Motor neuron (in vitro differentiated cells): ENCODE results near the gene ARMC2. TPM values are rescaled to one million over a fixed set of nuclear protein-coding genes. Genes with fewer than 3 reads are reported as not detected.

Experiments used
- ATAC-seq, 8 experiments: fragments of 200-7000 bp; cut with Tn5 transposase; replicated peaks in 6 of 8; 2 replicates each; pipeline ENCODE4 v1.8.0; 2021; ENCODE audit warnings: mild to moderate bottlenecking in 8 of 8, moderate library complexity in 8 of 8
- H3K27ac ChIP-seq, 2 donors: fragments of 250-450 bp; sonication (Bioruptor Pico); 2 replicates each; pipeline ENCODE4 v1.9.0; 2021; ENCODE audit warnings: antibody characterized with exemption in 2 of 2, mild to moderate bottlenecking in 2 of 2, moderate library complexity in 1 of 2
- H3K4me1 ChIP-seq, 2 donors: fragments of 250-450 bp; sonication (Bioruptor Pico); replicated peaks in 1 of 2; 2 replicates each; pipeline ENCODE4 v1.6.1; 2021; ENCODE audit warnings: antibody characterized with exemption in 2 of 2, mild to moderate bottlenecking in 2 of 2, moderate library complexity in 1 of 2
- H3K4me3 ChIP-seq, 5 donors: fragments of 250-450 bp; sonication (Bioruptor Pico); 2 replicates each; pipeline ENCODE4 v1.9.0; 2021; ENCODE audit warnings: antibody characterized with exemption in 5 of 5, mild to moderate bottlenecking in 5 of 5, moderate library complexity in 4 of 5
- WGBS, 10 experiments: fragments of 450-650 bp; shearing (Covaris generic); methylation state at CpG; one replicate each; pipeline ENCODE4 v1.0.0; 2022; 5-methylcytosine and 5-hydroxymethylcytosine counted together
- in situ Hi-C, 9 experiments: fragments of 400-800 bp; cut with MboI; loops; one replicate each; pipeline ENCODE4 v1.15.0; 2021; ENCODE audit warnings: low sequenced_read_pairs in 9 of 9, low pct_unique_long_range_greater_than_20kb in 2 of 9; ENCODE audit not compliant: unreplicated experiment in 9 of 9
- total RNA-seq, 8 experiments: library from RNA; unstranded; fragments of 300-600 nt; gene quantifications; 2 replicates each; pipeline versions ENCODE4 v1.2.3 to v1.2.4, GENCODE V29; 2022

The ARMC2 gene
- total RNA-seq, 8 experiments from 2014 or later: 1.1 to 22.4 (median 6.1) TPM

DNA sequence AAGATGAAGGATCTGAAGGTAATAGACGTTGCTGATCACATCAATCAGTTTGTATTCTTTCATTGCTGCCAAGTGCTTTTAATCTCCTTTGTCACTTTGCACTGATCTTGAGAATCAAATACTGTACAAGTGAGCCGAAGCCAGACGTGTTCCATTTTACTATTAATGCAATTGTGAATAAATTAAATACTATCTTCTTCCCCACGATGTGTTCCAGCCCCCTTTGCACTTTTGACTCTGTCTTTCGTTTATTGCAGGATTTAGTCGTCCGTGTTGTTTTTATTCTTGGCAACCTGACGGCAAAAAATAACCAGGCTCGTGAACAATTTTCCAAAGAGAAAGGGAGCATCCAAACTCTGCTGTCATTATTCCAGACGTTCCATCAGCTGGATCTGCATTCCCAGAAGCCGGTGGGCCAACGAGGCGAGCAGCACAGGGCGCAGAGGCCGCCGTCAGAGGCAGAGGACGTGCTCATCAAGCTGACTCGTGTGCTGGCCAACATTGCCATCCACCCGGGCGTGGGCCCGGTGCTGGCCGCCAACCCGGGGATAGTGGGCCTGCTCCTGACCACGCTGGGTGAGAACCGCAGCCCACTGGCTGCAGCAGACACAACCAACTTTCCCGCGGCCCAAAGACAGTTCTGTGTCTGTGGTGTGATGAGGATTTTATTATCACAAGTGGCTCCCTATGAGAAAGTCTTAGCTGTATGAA is 104.7 kb downstream of the ARMC2 start:
- H3K4me3 ChIP-seq: no peak overlapping the region
- peak in 1 of 8 experiments; percentile 72 for ATAC-seq
- no peak overlapping the region for H3K27ac ChIP-seq
- 10 to 90% (median 77%) methylated on average over 2 to 21 of the region's 27 CpGs for WGBS, 10 experiments
- no peaks in the 10 kb centered on the region for H3K4me1 ChIP-seq
- in situ Hi-C loops: no loop called here

DNA sequence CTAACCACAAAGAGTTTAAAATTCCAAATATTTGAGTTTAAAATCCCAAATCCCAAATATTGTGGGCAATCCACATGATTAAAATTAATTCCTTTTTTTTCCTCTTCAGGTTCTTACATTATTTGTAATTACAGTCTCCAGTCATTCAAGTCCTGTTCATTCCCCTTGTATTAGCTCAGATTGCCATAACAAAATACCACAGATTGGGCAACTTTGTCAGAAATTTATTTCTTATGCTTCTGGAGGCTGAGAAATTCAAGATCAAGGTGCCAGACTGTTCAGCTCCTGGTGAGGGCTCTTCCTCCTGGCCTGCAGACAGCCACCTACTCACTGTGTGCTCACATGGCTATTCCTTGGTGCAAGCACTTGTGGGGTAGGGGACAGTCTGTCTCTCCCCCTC is 105.5 kb downstream of the ARMC2 start:
- no peak overlapping the region for H3K4me3 ChIP-seq
- in situ Hi-C loops: no loop called here
- H3K27ac ChIP-seq: no peak overlapping the region
- no peak for ATAC-seq
- H3K4me1 ChIP-seq: no peaks in the 10 kb centered on the region

DNA sequence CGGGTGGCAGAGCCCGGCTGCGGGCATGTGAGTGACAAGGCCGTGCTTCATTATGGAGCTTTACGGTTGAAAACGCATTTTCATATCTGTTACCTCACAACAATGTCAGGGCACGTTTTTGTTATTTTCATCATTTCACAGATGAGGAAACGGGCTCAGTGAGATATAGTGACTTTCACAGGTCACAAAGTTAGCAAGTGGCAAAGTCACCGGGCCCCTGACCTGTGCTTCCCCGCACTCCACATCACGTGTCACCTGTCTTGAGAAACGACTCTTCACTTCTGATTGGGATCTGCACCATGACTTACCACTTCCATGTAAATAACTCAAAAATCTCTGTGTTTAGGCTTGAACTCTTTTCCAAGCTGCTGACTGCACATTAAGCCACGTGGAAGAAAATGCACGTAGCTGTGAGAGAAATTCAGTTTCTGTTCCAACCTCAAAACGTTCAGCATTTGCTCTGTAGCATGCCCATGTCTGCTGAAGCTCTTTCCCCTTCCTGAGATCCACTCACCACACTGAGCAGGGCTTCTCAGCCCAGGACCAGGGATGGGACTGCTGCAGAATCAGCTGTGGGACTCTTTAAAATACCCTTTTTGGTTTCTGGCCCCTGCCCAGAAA is 107.2 kb downstream of the ARMC2 start:
- 27 to 94% (median 88%) methylated on average over 3 to 13 of the region's 15 CpGs; no CpG with 5 or more reads in 1 of the 10 experiments for WGBS, 10 experiments
- no peak for ATAC-seq
- no peak overlapping the region for H3K4me3 ChIP-seq
- H3K27ac ChIP-seq: no peak overlapping the region
- in situ Hi-C loops: no loop called here
- no peaks in the 10 kb centered on the region for H3K4me1 ChIP-seq

DNA sequence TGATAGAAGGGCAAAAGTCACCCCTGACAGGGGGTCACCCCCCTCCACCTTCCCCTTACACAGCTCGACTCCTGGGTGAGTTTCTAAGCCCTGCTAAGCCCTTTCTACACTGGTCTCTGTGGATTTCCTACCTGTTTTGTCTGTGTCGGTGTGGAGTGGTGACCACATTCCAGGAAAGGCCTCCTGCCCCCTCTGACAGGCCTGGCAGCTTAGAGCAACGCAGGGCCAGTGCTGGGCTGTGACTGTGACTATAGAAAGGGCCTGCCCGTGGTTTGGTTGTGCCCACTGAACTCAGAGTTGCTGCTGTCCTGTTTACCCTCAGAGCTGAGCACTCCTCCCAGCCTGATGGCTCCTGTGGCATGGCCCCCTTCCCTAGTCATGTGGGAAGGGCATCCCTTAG is 109.0 kb downstream of the ARMC2 start:
- Histone ChIP-seq H3K4me1 (no peaks in the 10 kb centered on the region), H3K4me3 (no peak overlapping the region), H3K27ac (no peak overlapping the region)
- 57 to 100% (median 73%) methylated on average over 1 to 4 of the region's 4 CpGs; no CpG with 5 or more reads in 2 of the 10 experiments for WGBS, 10 experiments
- ATAC-seq: no peak
- in situ Hi-C loops: no loop called here

DNA sequence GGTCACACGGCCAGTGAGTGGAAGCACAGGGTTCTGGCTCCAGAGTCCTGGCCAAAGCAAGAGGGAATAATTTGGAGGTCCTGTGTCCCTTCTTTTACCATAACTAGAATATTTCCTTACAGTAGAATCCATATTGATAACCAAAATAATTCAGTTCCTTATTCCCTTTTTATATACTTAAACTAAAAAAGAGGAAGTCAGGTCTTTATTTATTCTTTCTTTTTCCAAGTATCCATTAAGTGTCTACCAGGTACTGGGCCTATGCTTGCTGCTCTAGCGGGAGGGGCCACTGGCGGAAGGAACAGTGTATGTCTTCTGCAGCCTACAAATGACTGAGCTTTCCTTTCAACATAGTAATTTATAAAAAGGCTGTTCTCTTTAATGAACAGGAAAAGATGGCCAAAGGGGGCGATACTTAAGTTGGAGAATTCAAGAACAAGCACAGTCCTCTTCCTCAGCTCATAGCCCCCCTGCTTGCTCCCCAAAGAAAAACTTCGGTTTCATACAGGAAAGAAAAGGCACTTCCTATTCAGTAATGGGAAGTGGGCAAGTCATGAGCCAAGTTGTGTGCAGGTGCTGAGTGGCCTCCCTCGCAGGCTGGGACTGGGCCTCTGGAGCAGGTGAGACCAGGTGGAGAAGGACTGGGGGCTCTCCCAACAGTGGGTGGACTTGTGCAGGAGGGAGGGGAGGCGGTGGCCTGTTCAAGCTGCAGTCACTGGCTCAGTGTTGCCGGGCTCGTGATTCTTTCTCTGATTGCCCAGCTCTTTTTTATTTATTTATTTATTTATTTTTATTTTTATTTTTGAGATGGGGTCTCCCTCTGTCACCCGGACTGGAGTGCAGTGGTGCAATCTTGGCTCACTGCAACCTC is 110.9 kb downstream of the ARMC2 start:
- H3K4me3 ChIP-seq: no peak overlapping the region
- WGBS, 10 experiments: 79 to 100% (median 89%) methylated on average over 3 to 9 of the region's 10 CpGs
- in situ Hi-C loops: no loop called here
- no peak for ATAC-seq
- H3K4me1 ChIP-seq: no peaks in the 10 kb centered on the region
- H3K27ac ChIP-seq: no peak overlapping the region

DNA sequence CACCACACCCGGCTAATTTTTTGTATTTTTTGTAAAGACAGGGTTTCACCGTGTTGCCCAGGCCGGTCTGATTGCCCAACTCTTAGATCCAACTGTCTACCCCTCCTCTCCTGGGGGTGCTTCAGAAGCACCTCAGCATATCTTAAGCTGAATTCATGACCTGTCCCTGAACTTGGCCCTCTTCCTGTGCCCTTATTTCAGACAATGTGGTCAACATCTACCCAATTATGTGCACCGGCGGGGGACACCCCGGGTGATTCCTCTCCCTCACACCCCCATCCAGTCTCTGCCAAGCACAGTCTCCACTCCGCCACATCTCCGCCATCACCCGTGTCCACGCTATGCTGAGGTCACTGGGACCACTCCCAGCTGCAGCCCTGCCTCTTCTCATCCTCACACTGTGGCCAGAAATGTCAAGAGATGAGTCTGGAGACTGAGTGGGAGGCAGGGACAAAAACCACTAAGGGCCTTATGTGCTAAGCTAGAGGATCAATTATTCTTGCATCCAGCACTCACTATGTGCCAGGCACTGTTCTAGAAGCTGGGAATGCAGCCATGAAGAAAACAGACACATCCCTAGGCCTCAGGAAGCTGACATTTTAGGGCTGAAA is 111.9 kb downstream of the ARMC2 start:
- in situ Hi-C loops: no loop called here
- WGBS, 10 experiments: 71 to 100% (median 93%) methylated on average over 1 to 8 of the region's 10 CpGs; no CpG with 5 or more reads in 1 of the 10 experiments
- ATAC-seq: no peak

DNA sequence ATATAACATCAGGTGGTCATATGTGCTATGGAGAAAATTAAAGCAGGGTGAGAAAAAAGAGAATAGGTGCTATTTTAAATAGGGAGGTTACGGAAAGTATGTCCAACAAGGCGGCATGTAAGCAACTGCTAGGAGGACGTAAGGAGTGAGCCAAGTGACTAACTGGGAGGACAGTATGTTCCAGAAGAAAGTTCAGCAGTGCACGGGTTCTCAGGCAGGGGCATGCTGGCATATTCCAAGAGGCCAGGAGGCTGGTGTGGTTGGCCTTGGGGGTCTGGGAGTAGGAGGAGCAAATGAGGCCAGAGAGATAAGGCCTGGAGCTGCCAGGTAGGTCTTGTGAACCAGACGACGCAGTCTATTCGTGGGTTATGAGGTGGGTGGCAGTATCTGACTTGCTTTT is 112.4 kb downstream of the ARMC2 start:
- in situ Hi-C loops: no loop called here
- Histone ChIP-seq H3K4me1 (no peaks in the 10 kb centered on the region), H3K27ac (no peak overlapping the region), H3K4me3 (no peak overlapping the region)
- WGBS, 10 experiments: 82 to 100% (median 92%) methylated on average over 2 to 7 of the region's 7 CpGs; no CpG with 5 or more reads in 1 of the 10 experiments
- ATAC-seq: no peak

More for the DNA sequence above, 111.9 kb downstream of the ARMC2 start:
- Histone ChIP-seq H3K4me1 (no peaks in the 10 kb centered on the region), H3K4me3 (no peak overlapping the region), H3K27ac (no peak overlapping the region)

DNA sequence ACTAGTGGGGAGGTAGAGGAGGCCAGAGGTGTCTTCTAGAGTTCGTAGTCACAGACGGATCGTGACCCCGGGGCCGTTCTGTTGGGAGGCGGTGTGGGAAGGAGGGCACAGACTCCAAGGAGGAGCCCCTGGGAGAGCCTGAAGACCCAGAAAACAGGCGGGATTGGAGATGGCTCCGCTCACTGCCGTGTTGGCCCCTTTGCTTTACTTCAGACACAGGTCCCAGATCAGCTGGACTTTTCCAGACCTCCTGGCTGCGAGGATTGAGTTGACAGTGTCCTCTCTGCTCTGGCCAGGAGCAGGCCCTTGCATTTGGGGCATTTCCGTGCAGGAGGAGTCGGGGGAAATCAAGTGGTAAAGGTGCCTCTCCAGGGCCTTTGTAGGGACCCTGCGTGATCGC is 112.9 kb downstream of the ARMC2 start:
- in situ Hi-C loops: no loop called here
- ATAC-seq: no peak
- WGBS, 10 experiments: 86 to 100% (median 96%) methylated on average over 1 to 10 of the region's 14 CpGs; no CpG with 5 or more reads in 3 of the 10 experiments
- no peak overlapping the region for H3K4me3 ChIP-seq
- H3K4me1 ChIP-seq: no peaks in the 10 kb centered on the region
- H3K27ac ChIP-seq: no peak overlapping the region

DNA sequence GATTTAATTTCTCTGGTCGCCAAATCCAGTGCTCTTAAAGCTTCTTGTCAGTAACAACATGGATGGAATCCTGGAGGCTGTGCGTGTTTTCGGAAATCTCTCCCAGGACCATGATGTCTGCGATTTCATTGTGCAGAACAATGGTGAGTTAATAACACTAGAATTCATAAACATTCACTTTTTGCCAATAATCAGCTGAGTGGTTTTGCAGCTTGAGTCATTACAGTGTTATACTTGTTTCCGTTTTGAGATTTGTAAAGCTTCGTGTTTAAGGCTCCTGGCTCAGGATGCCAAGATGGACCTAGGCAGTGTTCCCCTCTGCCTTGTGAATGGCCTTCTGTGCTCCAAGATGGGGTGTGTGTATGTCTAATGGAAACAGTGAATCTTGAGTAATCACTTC is 113.8 kb downstream of the ARMC2 start:
- H3K27ac ChIP-seq: no peak overlapping the region
- WGBS, 10 experiments: 7 to 100% (median 90%) methylated on average over 2 to 6 of the region's 6 CpGs
- in situ Hi-C loops: no loop called here
- H3K4me3 ChIP-seq: no peak overlapping the region
- H3K4me1 ChIP-seq: peaks cover 4 to 5% of the 10 kb centered on the region in 2 donors
- no peak for ATAC-seq

DNA sequence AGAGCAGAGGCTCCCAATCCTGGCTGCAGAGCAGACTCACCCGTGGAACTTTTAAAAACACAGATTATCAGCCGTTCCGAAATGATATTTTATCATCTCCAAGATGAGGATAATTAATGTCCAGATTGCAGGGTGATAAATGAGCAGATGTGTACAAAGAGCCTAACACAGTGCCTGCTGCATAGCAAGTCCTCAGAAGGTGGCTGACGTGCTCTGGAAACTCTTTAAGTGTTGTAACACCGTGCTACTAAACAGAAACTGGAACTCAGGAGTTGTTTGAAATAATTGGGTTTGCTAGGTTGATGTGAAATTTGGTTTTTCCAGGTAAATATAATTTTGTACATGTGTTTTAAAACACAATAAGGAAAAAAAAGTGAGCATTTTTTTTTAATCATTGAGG is 118.0 kb downstream of the ARMC2 start:
- Histone ChIP-seq H3K27ac (no peak overlapping the region), H3K4me3 (no peak overlapping the region), H3K4me1 (peaks cover 6 to 8% of the 10 kb centered on the region in 2 donors)
- ATAC-seq: no peak
- in situ Hi-C loops: no loop called here
- 93 to 100% (median 100%) methylated on average over 1 to 5 of the region's 5 CpGs; no CpG with 5 or more reads in 1 of the 10 experiments for WGBS, 10 experiments

DNA sequence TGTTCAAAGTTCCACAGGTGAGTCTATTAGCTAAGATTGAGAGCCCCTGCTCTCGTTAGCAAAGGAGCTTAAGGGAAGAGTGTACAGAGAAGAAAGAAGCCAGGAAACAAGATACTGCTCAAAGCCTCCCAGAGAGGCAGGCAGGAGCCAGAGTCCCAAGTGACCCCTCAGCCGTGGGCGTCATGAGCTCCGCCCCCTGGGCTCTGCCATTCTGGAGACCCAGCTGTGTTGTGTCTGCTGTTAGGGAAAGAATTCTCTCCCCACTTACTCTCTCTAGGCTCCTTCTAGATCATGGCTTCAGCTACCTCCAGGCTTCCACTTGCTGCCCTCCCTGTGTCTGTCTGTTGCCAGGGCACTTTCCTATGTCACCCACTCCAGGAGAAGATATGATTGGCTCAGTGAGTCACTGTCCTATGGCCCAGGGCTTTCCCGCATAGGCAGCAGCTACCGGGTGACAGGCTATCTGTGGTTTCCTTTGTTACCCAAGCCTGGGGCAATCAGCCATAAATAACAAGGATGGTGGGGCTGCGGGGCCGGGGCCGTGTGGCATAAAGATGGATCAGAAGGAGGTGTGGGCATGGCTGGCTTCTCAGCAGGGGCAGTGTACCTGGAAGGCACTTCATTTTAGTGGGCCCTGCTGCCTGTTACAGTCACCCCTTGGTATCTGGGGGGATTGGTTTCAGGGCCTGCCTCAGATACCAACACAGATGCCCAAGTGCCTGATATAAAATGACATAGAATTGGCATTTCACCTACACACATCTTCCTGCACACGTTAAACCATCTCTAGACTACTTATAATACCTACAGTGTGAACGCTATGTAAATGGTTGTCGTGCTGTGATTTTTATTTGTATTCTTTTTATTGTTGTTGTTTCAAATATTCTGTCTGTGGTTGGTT is 118.9 kb downstream of the ARMC2 start:
- peaks cover 6 to 8% of the 10 kb centered on the region in 2 donors for H3K4me1 ChIP-seq
- in situ Hi-C loops: no loop called here
- no peak overlapping the region for H3K27ac ChIP-seq
- WGBS, 10 experiments: 27 to 90% (median 47%) methylated on average over 2 to 9 of the region's 12 CpGs; no CpG with 5 or more reads in 4 of the 10 experiments
- H3K4me3 ChIP-seq: no peak overlapping the region
- ATAC-seq: peak; percentile 82 to 98 (median 97)
